Heart left ventricle (tissue), 16 donors: Measurements from ENCODE around the gene CRB1. TPM values are rescaled to one million over a fixed set of nuclear protein-coding genes. Genes with fewer than 3 reads are reported as not detected.

Source experiments
- ATAC-seq, 4 donors: fragments of 200-7000 bp; cut with Tn5 transposase; one replicate each; pipeline ENCODE4 v1.9.1; 2020 to 2022; ENCODE audit warnings: moderate library complexity in 4 of 4, mild to moderate bottlenecking in 3 of 4, moderate number of reproducible peaks in 1 of 4
- DNase-seq, 5 donors: peaks; one replicate each; pipeline ENCODE4 v3.0.0-alpha.2; 2020
- H3K27ac ChIP-seq, 12 donors: fragments of 200-600 bp; sonication (generic) in 4 of 12; one replicate each; pipeline versions ENCODE4 v1.5.0 to v1.8.0; 2016 to 2022; ENCODE audit warnings: mild to moderate bottlenecking in 2 of 12
- H3K27me3 ChIP-seq, 9 donors: fragments of 200-600 bp; sonication (generic) in 2 of 9; one replicate each; pipeline versions ENCODE4 v1.5.1 to v1.8.0; 2016 to 2022; ENCODE audit warnings: mild to moderate bottlenecking in 3 of 9
- H3K36me3 ChIP-seq, 9 donors: fragments of 200-600 bp; sonication (generic) in 2 of 9; one replicate each; pipeline versions ENCODE4 v1.5.0 to v1.8.0; 2018 to 2022; ENCODE audit warnings: mild to moderate bottlenecking in 2 of 9
- H3K4me1 ChIP-seq, 12 donors: fragments of 200-600 bp; sonication (generic) in 4 of 12; one replicate each; pipeline versions ENCODE4 v1.5.0 to v1.8.0; 2016 to 2022; ENCODE audit warnings: mild to moderate bottlenecking in 3 of 12
- H3K4me3 ChIP-seq, 12 donors: fragments of 200-600 bp; sonication (generic) in 4 of 12; one replicate each; pipeline versions ENCODE4 v1.5.0 to v1.8.0; 2017 to 2022; ENCODE audit warnings: mild to moderate bottlenecking in 9 of 12, moderate library complexity in 4 of 12
- H3K9me3 ChIP-seq, 12 donors: fragments of 200-600 bp; sonication (generic) in 4 of 12; one replicate each; pipeline versions ENCODE4 v1.5.0 to v1.8.0; 2016 to 2022; ENCODE audit warnings: mild to moderate bottlenecking in 1 of 12
- POLR2A ChIP-seq, 2 donors: fragments of 450-650 bp; IDR thresholded peaks; one replicate each; pipeline ENCODE4 v1.6.1; 2017; ENCODE audit warnings: antibody characterized with exemption in 2 of 2, mild to moderate bottlenecking in 2 of 2, moderate library complexity in 2 of 2
- WGBS, 4 donors: extraction: QIAGEN DNeasy Blood & Tissue Kit in 2 of 4; methylation state at CpG; one replicate each; pipeline versions ENCODE4 v1.1.5 to v1.1.7; 2013 to 2018; 5-methylcytosine and 5-hydroxymethylcytosine counted together
- intact Hi-C, 10 donors: fragments of 100-400 bp; cut with DNase I; formaldehyde crosslinking; loops; one replicate each; pipeline versions ENCODE4 v1.11.1 to v1.14.2; 2022
- polyA plus RNA-seq, 2 donors: library from polyadenylated mRNA; stranded (reverse); fragments of 200-250 nt; gene quantifications; one replicate each; pipeline ENCODE4 v1.2.3, GENCODE V29; 2013
- total RNA-seq, 9 donors: library from RNA; depleted of rRNA in 2 of 9; stranded (reverse); fragments of >200 nt in 2 of 9; fragmentation: NEBNext Ultra II Directional in 3 of 9; extraction: Animal tissue kit (Norgen Biotek cat#: 25700) in 3 of 9; gene quantifications; one replicate each; pipeline versions ENCODE4 v1.1.0 to v1.2.4, GENCODE V29; 2016 to 2023
- TF ChIP-seq, protein P1 (sequence below), 12 donors: fragments of 200-600 bp; sonication (generic) in 4 of 12; IDR thresholded peaks; one replicate each; pipeline versions ENCODE4 v1.5.0 to v1.8.0; 2018 to 2022; ENCODE audit warnings: antibody characterized with exemption in 12 of 12, mild to moderate bottlenecking in 5 of 12
- donor health status: ischemic (EF 13 %, LVEDD 7.1; RV severe dilation, severe dysfunction).
- donor health status: healthy with polysubstance abuse.
- donor health status: DM: no; HTN: yes; CAD: no.
- donor health status: DM: no; HTN: no; CAD: no.
- donor health status: ischemic (EF 25% LVEDD 6.9; RV normal size, moderate dysfunction).
- donor health status: ischemic (EF 25% LVEDD 5.7; RV mildly dilated, moderate dysfunction).
- donor health status: healthy.
- donor health status: DM: yes; HTN: yes; CAD: no.
- donor health status: ischemic (EF 35%, LVEDD 5.7; RV mildly dilated, moderate dysfunction).
- donor health status: nonischemic (EF 11% LVEDD 7.7; RV severe dilation, severe dysfunction).
- donor health status: DM: yes; HTN: yes; CAD: no.
- donor health status: PGD.
- donor health status: ischemic (EF 29% LVEDD 5.4; RV normal size, mild dysfunction).
- donor health status: nonischemic (EF 23%, LVEDD 6.1; RV moderate dilation, normal function).

The CRB1 gene
- total and polyA plus RNA-seq, 11 donors = 0.06 to 0.56 (median 0.29) TPM; not detected in 2

GRCh38 chr1:197388801-197389200, 120.7 kb downstream of the CRB1 start:
- no peak overlapping the region for H3K4me3 ChIP-seq
- H3K9me3 ChIP-seq = no peaks in the 10 kb centered on the region
- H3K4me1 ChIP-seq = no peaks in the 10 kb centered on the region
- ATAC-seq (no peak), DNase-seq (no peak)
- intact Hi-C loops = no loop called here
- no peak overlapping the region for H3K27ac ChIP-seq
- no peaks in the 10 kb centered on the region for H3K36me3 ChIP-seq
- TF ChIP-seq POLR2A (IDR thresholded peaks at IDR 0.05) = no peak
- TF ChIP-seq, protein P1, sequence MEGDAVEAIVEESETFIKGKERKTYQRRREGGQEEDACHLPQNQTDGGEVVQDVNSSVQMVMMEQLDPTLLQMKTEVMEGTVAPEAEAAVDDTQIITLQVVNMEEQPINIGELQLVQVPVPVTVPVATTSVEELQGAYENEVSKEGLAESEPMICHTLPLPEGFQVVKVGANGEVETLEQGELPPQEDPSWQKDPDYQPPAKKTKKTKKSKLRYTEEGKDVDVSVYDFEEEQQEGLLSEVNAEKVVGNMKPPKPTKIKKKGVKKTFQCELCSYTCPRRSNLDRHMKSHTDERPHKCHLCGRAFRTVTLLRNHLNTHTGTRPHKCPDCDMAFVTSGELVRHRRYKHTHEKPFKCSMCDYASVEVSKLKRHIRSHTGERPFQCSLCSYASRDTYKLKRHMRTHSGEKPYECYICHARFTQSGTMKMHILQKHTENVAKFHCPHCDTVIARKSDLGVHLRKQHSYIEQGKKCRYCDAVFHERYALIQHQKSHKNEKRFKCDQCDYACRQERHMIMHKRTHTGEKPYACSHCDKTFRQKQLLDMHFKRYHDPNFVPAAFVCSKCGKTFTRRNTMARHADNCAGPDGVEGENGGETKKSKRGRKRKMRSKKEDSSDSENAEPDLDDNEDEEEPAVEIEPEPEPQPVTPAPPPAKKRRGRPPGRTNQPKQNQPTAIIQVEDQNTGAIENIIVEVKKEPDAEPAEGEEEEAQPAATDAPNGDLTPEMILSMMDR (IDR thresholded peaks at IDR 0.05) = no peak
- H3K27me3 ChIP-seq = no peaks in the 10 kb centered on the region
- 93 to 95% (median 93%) methylated on average over 1 of the region's 1 CpG for WGBS, 4 donors

DNA sequence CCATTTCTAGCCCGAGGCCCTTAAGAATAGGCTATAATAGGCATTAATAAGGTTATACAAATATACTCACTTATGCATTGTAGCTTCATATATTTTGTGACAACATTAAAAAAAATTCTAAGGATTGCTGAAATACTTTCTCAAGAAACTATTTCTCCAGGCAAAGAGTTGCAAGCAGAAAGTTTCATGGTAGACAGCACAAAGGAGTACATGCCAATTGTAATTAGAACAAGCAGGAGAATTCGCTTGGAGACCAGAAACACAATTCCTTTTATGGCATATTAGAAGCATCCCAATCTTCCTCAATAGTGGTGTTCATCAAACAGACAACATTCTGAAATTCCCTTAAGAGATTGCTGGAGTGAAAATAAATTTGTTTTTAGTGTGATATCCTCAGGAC, 122.8 kb downstream of the CRB1 start:
- 38 to 88% (median 49%) methylated on average over 2 of the region's 2 CpGs for WGBS, 4 donors
- intact Hi-C loops = no loop called here
- no peak for DNase-seq
- Histone ChIP-seq H3K36me3 (no peaks in the 10 kb centered on the region), H3K4me1 (no peaks in the 10 kb centered on the region), H3K4me3 (no peak overlapping the region), H3K27me3 (peaks cover 0 to 4% (median 0%) of the 10 kb centered on the region in 9 donors), H3K27ac (no peak overlapping the region), H3K9me3 (no peaks in the 10 kb centered on the region)
- no peak for ATAC-seq
- TF ChIP-seq POLR2A (IDR thresholded peaks at IDR 0.05) = no peak
- TF ChIP-seq, protein P1 (IDR thresholded peaks at IDR 0.05) = no peak

- no peak overlapping the region for H3K4me3 ChIP-seq
- WGBS, 4 donors = 71 to 73% (median 73%) methylated on average over 3 of the region's 3 CpGs
- TF ChIP-seq, protein P1 (IDR thresholded peaks at IDR 0.05) = no peak
- TF ChIP-seq POLR2A (IDR thresholded peaks at IDR 0.05) = no peak
- intact Hi-C loops = no loop called here
- no peak for ATAC-seq
- peaks cover 0 to 4% (median 0%) of the 10 kb centered on the region in 9 donors for H3K27me3 ChIP-seq
- no peak overlapping the region for H3K27ac ChIP-seq
- H3K9me3 ChIP-seq = no peaks in the 10 kb centered on the region
- no peaks in the 10 kb centered on the region for H3K4me1 ChIP-seq
- no peaks in the 10 kb centered on the region for H3K36me3 ChIP-seq
- no peak for DNase-seq
Observed at GRCh38 chr1:197391303-197392226, 123.5 kb downstream of the CRB1 start.

- 66 to 80% (median 71%) methylated on average over 1 of the region's 1 CpG for WGBS, 4 donors
- no peak for DNase-seq
- H3K4me3 ChIP-seq = no peak overlapping the region
Observed at GRCh38 chr1:197392541-197392940, 124.5 kb downstream of the CRB1 start.

More at GRCh38 chr1:197392541-197392940, 124.5 kb downstream of the CRB1 start:
- Histone ChIP-seq H3K9me3 (no peaks in the 10 kb centered on the region), H3K36me3 (no peaks in the 10 kb centered on the region), H3K27me3 (peaks cover 0 to 4% (median 0%) of the 10 kb centered on the region in 9 donors), H3K4me1 (no peaks in the 10 kb centered on the region), H3K27ac (no peak overlapping the region)
- TF ChIP-seq POLR2A (IDR thresholded peaks at IDR 0.05) = no peak
- TF ChIP-seq, protein P1 (IDR thresholded peaks at IDR 0.05) = no peak
- ATAC-seq = no peak
- intact Hi-C loops = no loop called here
